HepG2 (cell line): ENCODE data around the gene STK36. TPM values are rescaled to one million over a fixed set of nuclear protein-coding genes. Genes with fewer than 3 reads are reported as not detected.
A peak's percentile ranks its signal among the peaks of the same experiment; 100 is the strongest.

ENCODE experiments used
- BRD4 ChIP-seq: sonication (generic); formaldehyde crosslinking; IDR thresholded peaks from 2 replicates; pipeline ENCODE4 v1.4.0; 2020; ENCODE audit warnings: missing genetic modification reagents
- CBX1 ChIP-seq: IDR thresholded peaks from one replicate; pipeline ENCODE4 v1.6.1; 2016; ENCODE audit warnings: antibody characterized with exemption, low read depth
- CTCF ChIP-seq: sonication (generic); formaldehyde crosslinking; IDR thresholded peaks from 2 replicates; pipeline ENCODE4 v1.5.0; 2020; ENCODE audit warnings: mild to moderate bottlenecking, missing genetic modification reagents, moderate library complexity
- EHMT2 ChIP-seq: fragments of 200-600 bp; sonication (generic); IDR thresholded peaks from 2 replicates; pipeline ENCODE4 v1.7.0; 2017; ENCODE audit warnings: antibody characterized with exemption, low read depth, low read length, borderline replicate concordance
- FOSL1 ChIP-seq: sonication (generic); formaldehyde crosslinking; IDR thresholded peaks from 2 replicates; pipeline ENCODE4 v1.9.0; 2021; ENCODE audit warnings: missing genetic modification reagents, borderline replicate concordance
- GRHL1 ChIP-seq: sonication (generic); formaldehyde crosslinking; conservative IDR thresholded peaks from 2 replicates; pipeline ENCODE4 v1.8.0; 2022; ENCODE audit warnings: missing genetic modification reagents
- IRF1 ChIP-seq: sonication (generic); formaldehyde crosslinking; IDR thresholded peaks from 2 replicates; pipeline ENCODE4 v1.4.0; 2020; ENCODE audit warnings: low read depth, mild to moderate bottlenecking, missing genetic modification reagents
- NFKB2 ChIP-seq: sonication (generic); formaldehyde crosslinking; IDR thresholded peaks from 2 replicates; pipeline ENCODE4 v1.4.0; 2020; ENCODE audit warnings: missing genetic modification reagents, borderline replicate concordance
- NPAS2 ChIP-seq: sonication (generic); formaldehyde crosslinking; IDR thresholded peaks from 2 replicates; pipeline ENCODE4 v1.8.0; 2022; ENCODE audit warnings: mild to moderate bottlenecking, missing genetic modification reagents, borderline replicate concordance
- POLR2AphosphoS2 ChIP-seq: IDR thresholded peaks from 2 replicates; pipeline ENCODE4 v1.6.1; 2011; ENCODE audit warnings: low read depth, low read length, improper control_type of control experiment
- RAD51 ChIP-seq: fragments of 450-650 bp; IDR thresholded peaks from 2 replicates; pipeline ENCODE4 v1.6.1; 2016; ENCODE audit warnings: borderline replicate concordance
- SALL1 ChIP-seq: sonication (generic); formaldehyde crosslinking; IDR thresholded peaks from 2 replicates; pipeline ENCODE4 v1.8.0; 2022; ENCODE audit warnings: mild to moderate bottlenecking, missing genetic modification reagents
- SIX1 ChIP-seq: sonication (generic); formaldehyde crosslinking; IDR thresholded peaks from 2 replicates; pipeline ENCODE4 v1.4.0; 2020; ENCODE audit warnings: missing genetic modification reagents, borderline replicate concordance
- TBP ChIP-seq: sonication (generic); formaldehyde crosslinking; IDR thresholded peaks from 2 replicates; pipeline ENCODE4 v1.5.0; 2020; ENCODE audit warnings: missing genetic modification reagents
- WIZ ChIP-seq: sonication (generic); formaldehyde crosslinking; IDR thresholded peaks from 2 replicates; pipeline ENCODE4 v1.5.1; 2020; ENCODE audit warnings: mild to moderate bottlenecking, missing genetic modification reagents
- ZBTB38 ChIP-seq: sonication (generic); formaldehyde crosslinking; IDR thresholded peaks from 2 replicates; pipeline ENCODE4 v1.5.1; 2020; ENCODE audit warnings: mild to moderate bottlenecking, missing genetic modification reagents
- ZFP36L1 ChIP-seq: sonication (generic); formaldehyde crosslinking; IDR thresholded peaks from 2 replicates; pipeline ENCODE4 v1.8.0; 2022; ENCODE audit warnings: mild to moderate bottlenecking, missing genetic modification reagents, moderate library complexity
- ZNF329 ChIP-seq: sonication (generic); formaldehyde crosslinking; IDR thresholded peaks from 2 replicates; pipeline ENCODE4 v1.9.0; 2021; ENCODE audit warnings: low read depth, mild to moderate bottlenecking, missing genetic modification reagents
- ZNF335 ChIP-seq: sonication (generic); formaldehyde crosslinking; IDR thresholded peaks from 2 replicates; pipeline ENCODE4 v1.4.0; 2020; ENCODE audit warnings: missing genetic modification reagents
- ZNF33B ChIP-seq: sonication (generic); formaldehyde crosslinking; IDR thresholded peaks from 2 replicates; pipeline ENCODE4 v1.5.1; 2020; ENCODE audit warnings: mild to moderate bottlenecking, missing genetic modification reagents
- ZNF431 ChIP-seq: sonication (generic); formaldehyde crosslinking; IDR thresholded peaks from 2 replicates; pipeline ENCODE4 v1.9.0; 2022; ENCODE audit warnings: missing genetic modification reagents, low read depth, mild to moderate bottlenecking, borderline replicate concordance
- ZNF562 ChIP-seq: sonication (generic); formaldehyde crosslinking; IDR thresholded peaks from 2 replicates; pipeline ENCODE4 v1.8.0; 2022; ENCODE audit warnings: missing genetic modification reagents, borderline replicate concordance
- ZNF589 ChIP-seq: sonication (generic); formaldehyde crosslinking; conservative IDR thresholded peaks from 2 replicates; pipeline ENCODE4 v1.8.0; 2022; ENCODE audit warnings: mild to moderate bottlenecking, moderate library complexity, missing genetic modification reagents
- ZNF616 ChIP-seq: sonication (generic); formaldehyde crosslinking; IDR thresholded peaks from 2 replicates; pipeline ENCODE4 v1.5.0; 2020; ENCODE audit warnings: low read depth, mild to moderate bottlenecking, missing genetic modification reagents
- ZNF709 ChIP-seq: sonication (generic); formaldehyde crosslinking; IDR thresholded peaks from 2 replicates; pipeline ENCODE4 v1.5.0; 2020; ENCODE audit warnings: mild to moderate bottlenecking, missing genetic modification reagents
- ZNF83 ChIP-seq: sonication (generic); formaldehyde crosslinking; IDR thresholded peaks from 2 replicates; pipeline ENCODE4 v1.4.0; 2020; ENCODE audit warnings: missing genetic modification reagents, mild to moderate bottlenecking, borderline replicate concordance
- polyA plus RNA-seq, 8 experiments: library from polyadenylated mRNA; depleted of rRNA in 3 of 8; stranded (reverse) in 7 of 8; unstranded in 1 of 8; fragments of >200 nt; fragmentation: Illumina TruSeq in 4 of 8; extraction: Trizol in 4 of 8; gene quantifications; 2 replicates each; pipeline versions ENCODE4 v1.2.1 to v1.2.3, GENCODE V29; 2011 to 2016; ENCODE audit warnings: low read depth in 4 of 8, missing spikeins in 1 of 8, mixed read lengths in 1 of 8; ENCODE audit not compliant: insufficient read depth in 1 of 8
- total RNA-seq, 5 experiments: library from RNA; depleted of rRNA; stranded (reverse); fragments of >200 nt; fragmentation: Illumina TruSeq; extraction: Trizol; gene quantifications; 2 replicates each; pipeline ENCODE4 v1.2.3, GENCODE V29; 2016; ENCODE audit warnings: low read depth in 1 of 5

Gene STK36
- total and polyA plus RNA-seq, 2 of the 13 experiments (the other 11 are each of a cell fraction or from before 2014, with no cell fraction given) = 45.9 to 83.5 TPM

GRCh38 chr2:218710687-218711549 lies 39.0 kb downstream of the STK36 start, which contains the start of gene TTLL4 (continued):
- peak; percentile 36 for TF ChIP-seq ZNF335
- TF ChIP-seq ZBTB38 (CRISPR knock-in tag) = peak; percentile 78
- TF ChIP-seq EHMT2 = no peak
- peak; percentile 96 for TF ChIP-seq ZNF33B (CRISPR knock-in tag)
- peak; percentile 97 for TF ChIP-seq WIZ (CRISPR knock-in tag)
- peak; percentile 98 for TF ChIP-seq CTCF (CRISPR knock-in tag)
- TF ChIP-seq NFKB2 (CRISPR knock-in tag) = peak; percentile 97
- TF ChIP-seq GRHL1 (CRISPR knock-in tag) = no peak
- 0 out of 2 replicates have a peak, but pooled peaks have one; percentile 79 for TF ChIP-seq BRD4
- TF ChIP-seq ZFP36L1 = no peak
- TF ChIP-seq RAD51 = 0 out of 2 replicates have a peak, but pooled peaks have one; percentile 30
- TF ChIP-seq FOSL1 (CRISPR knock-in tag) = no peak
- TF ChIP-seq ZNF616 (CRISPR knock-in tag) = peak; percentile 95; the same call in 1 of the 2 replicates
- no peak for TF ChIP-seq ZNF562
- peak; percentile 96 for TF ChIP-seq SALL1 (CRISPR knock-in tag)
- TF ChIP-seq ZNF431 (CRISPR knock-in tag) = peak; percentile 89; the same call in 1 of the 2 replicates
- peak; percentile 97 for TF ChIP-seq ZNF83
- TF ChIP-seq ZNF589 = no peak; the same call in 1 of the 2 replicates
- TF ChIP-seq SIX1 = no peak
- TF ChIP-seq CBX1 = peak; percentile 90
- TF ChIP-seq POLR2AphosphoS2 = no peak
- peak; percentile 81; the same call in 1 of the 2 replicates for TF ChIP-seq ZNF329 (CRISPR knock-in tag)
- peak; percentile 60; the same call in 1 of the 2 replicates for TF ChIP-seq TBP
- peak; percentile 95 for TF ChIP-seq ZNF709 (CRISPR knock-in tag)
- no peak for TF ChIP-seq NPAS2 (CRISPR knock-in tag)
- peak; percentile 86; the same call in 1 of the 2 replicates for TF ChIP-seq IRF1
